IMR-90 (cell line): ENCODE results near the gene CFP. TPM values are rescaled to one million over a fixed set of nuclear protein-coding genes. Genes with fewer than 3 reads are reported as not detected.

ENCODE experiments used
- ATAC-seq: fragments of 200-7000 bp; cut with Tn5 transposase; 2 replicates; pipeline ENCODE4 v1.9.1; 2020; ENCODE audit warnings: low read depth, mild to moderate bottlenecking, moderate library complexity
- BruUV-seq: library from RNA; stranded (reverse); fragments of 400-500 nt; replicated peaks from 2 replicates; lab custom pipeline; 2021; lab: Mats Ljungman, UMichigan
- CTCF ChIA-PET: fragments of 300-600 bp; formaldehyde crosslinking; extraction: SDS; loops from one replicate; lab custom pipeline; 2021; ENCODE audit warnings: antibody characterized with exemption; lab: Yijun Ruan, JAX
- POLR2A ChIA-PET: fragments of 300-600 bp; sonication (Branson Sonifier 250); formaldehyde crosslinking; loops from one replicate; lab custom pipeline; 2022; ENCODE audit warnings: antibody characterized with exemption; ENCODE audit not compliant: unreplicated experiment; lab: Charles Lee
- DNase-seq: peaks from one replicate; pipeline ENCODE4 v3.0.0; 2013
- H2AFZ ChIP-seq: replicated peaks from 2 replicates; pipeline ENCODE3; 2013; ENCODE audit warnings: low read length, mild to moderate bottlenecking; ENCODE audit not compliant: poor library complexity
- H2AK5ac ChIP-seq: 2 replicates; pipeline ENCODE4 v1.6.1; 2013; ENCODE audit warnings: low read depth, low read length, inconsistent platforms
- H2AK9ac ChIP-seq: replicated peaks from 2 replicates; pipeline ENCODE3; 2013; ENCODE audit warnings: mild to moderate bottlenecking, low read depth, low read length, moderate library complexity; ENCODE audit not compliant: poor library complexity
- H2BK120ac ChIP-seq: 2 replicates; pipeline ENCODE4 v1.6.1; 2013; ENCODE audit warnings: low read depth, low read length, inconsistent platforms
- H2BK15ac ChIP-seq: 3 replicates; pipeline ENCODE4 v1.6.1; 2013; ENCODE audit warnings: low read depth, low read length, inconsistent platforms
- H2BK20ac ChIP-seq: 2 replicates; pipeline ENCODE4 v1.6.1; 2013; ENCODE audit warnings: low read depth, mild to moderate bottlenecking, inconsistent platforms, low read length, moderate library complexity
- H2BK5ac ChIP-seq: 2 replicates; pipeline ENCODE4 v1.6.1; 2013; ENCODE audit warnings: mild to moderate bottlenecking, low read depth, low read length, inconsistent platforms; ENCODE audit not compliant: poor library complexity, severe bottlenecking
- H3K14ac ChIP-seq: replicated peaks from 2 replicates; pipeline ENCODE4 v1.6.1; 2013; ENCODE audit warnings: low read depth, low read length, inconsistent platforms
- H3K18ac ChIP-seq: 2 replicates; pipeline ENCODE4 v1.6.1; 2013; ENCODE audit warnings: low read depth, low read length, control low read depth
- H3K23ac ChIP-seq: 2 replicates; pipeline ENCODE4 v1.6.1; 2013; ENCODE audit warnings: low read depth, low read length, inconsistent platforms
- H3K27ac ChIP-seq: 2 replicates; pipeline ENCODE4 v1.5.1; 2013; ENCODE audit warnings: mild to moderate bottlenecking, control low read depth, low read length; ENCODE audit not compliant: insufficient read depth
- H3K27me3 ChIP-seq: 2 replicates; pipeline ENCODE4 v1.6.1; 2013; ENCODE audit warnings: low read length; ENCODE audit not compliant: control insufficient read depth, insufficient read depth
- H3K36me3 ChIP-seq: 2 replicates; pipeline ENCODE4 v1.6.1; 2013; ENCODE audit warnings: low read length, mixed read lengths; ENCODE audit not compliant: control insufficient read depth, insufficient read depth
- H3K4ac ChIP-seq: 2 replicates; pipeline ENCODE4 v1.6.1; 2013; ENCODE audit warnings: low read depth, low read length, inconsistent platforms
- H3K4me1 ChIP-seq: 2 replicates; pipeline ENCODE4 v1.6.1; 2013; ENCODE audit warnings: low read length, mixed read lengths; ENCODE audit not compliant: control insufficient read depth, insufficient read depth
- H3K4me2 ChIP-seq: 2 replicates; pipeline ENCODE4 v1.6.1; 2013; ENCODE audit warnings: low read depth, mild to moderate bottlenecking, control low read depth, low read length, moderate library complexity
- H3K4me3 ChIP-seq: 2 replicates; pipeline ENCODE4 v1.5.1; 2013; ENCODE audit warnings: low read depth, mild to moderate bottlenecking, control low read depth, low read length, moderate library complexity; ENCODE audit not compliant: insufficient read depth
- H3K56ac ChIP-seq: 2 replicates; pipeline ENCODE4 v1.6.1; 2013; ENCODE audit warnings: low read length, inconsistent platforms; ENCODE audit not compliant: insufficient read depth; ENCODE audit errors: extremely low read depth
- H3K79me1 ChIP-seq, 2 experiments: 2 replicates each; pipeline ENCODE4 v1.6.1; 2013; ENCODE audit warnings: low read length in 2 of 2, inconsistent platforms in 1 of 2, low read depth in 1 of 2
- H3K9ac ChIP-seq: 2 replicates; pipeline ENCODE4 v1.6.1; 2013; ENCODE audit warnings: low read depth, low read length, control low read depth
- H3K9me1 ChIP-seq: 2 replicates; pipeline ENCODE4 v1.6.1; 2013; ENCODE audit warnings: low read length, inconsistent platforms; ENCODE audit not compliant: insufficient read depth
- H3K9me3 ChIP-seq: 2 replicates; pipeline ENCODE4 v1.6.1; 2013; ENCODE audit warnings: low read length; ENCODE audit not compliant: control insufficient read depth, insufficient read depth
- H4K20me1 ChIP-seq: 2 replicates; pipeline ENCODE4 v1.6.1; 2013; ENCODE audit warnings: low read length, inconsistent platforms; ENCODE audit not compliant: insufficient read depth
- H4K5ac ChIP-seq: 2 replicates; pipeline ENCODE4 v1.6.1; 2013; ENCODE audit warnings: mild to moderate bottlenecking, low read depth, low read length, control low read depth
- H4K8ac ChIP-seq, 2 experiments: 2 replicates each; pipeline ENCODE4 v1.6.1; 2013; ENCODE audit warnings: low read depth in 2 of 2, low read length in 2 of 2, control low read depth in 1 of 2, inconsistent platforms in 1 of 2
- H4K91ac ChIP-seq: 2 replicates; pipeline ENCODE4 v1.6.1; 2013; ENCODE audit warnings: low read depth, low read length, inconsistent platforms; ENCODE audit not compliant: insufficient read depth
- BHLHE40 ChIP-seq: fragments of 150-350 bp; IDR thresholded peaks from 2 replicates; pipeline ENCODE4 v1.6.1; 2016; ENCODE audit warnings: mild to moderate bottlenecking, low read depth, low read length
- CEBPB ChIP-seq: IDR thresholded peaks from 2 replicates; pipeline ENCODE4 v1.6.1; 2012; ENCODE audit warnings: low read depth, low read length, improper control_type of control experiment
- CHD1 ChIP-seq: IDR thresholded peaks from 2 replicates; pipeline ENCODE4 v1.6.1; 2012; ENCODE audit warnings: low read depth, low read length, improper control_type of control experiment
- CTCF ChIP-seq: conservative IDR thresholded peaks from 2 replicates; pipeline ENCODE4 v1.5.1; 2012; ENCODE audit warnings: mild to moderate bottlenecking, low read depth, low read length, improper control_type of control experiment
- FOS ChIP-seq: fragments of 150-350 bp; IDR thresholded peaks from 2 replicates; pipeline ENCODE4 v1.6.1; 2016; ENCODE audit warnings: low read depth, low read length
- MAFK ChIP-seq: IDR thresholded peaks from 2 replicates; pipeline ENCODE4 v1.6.1; 2012; ENCODE audit warnings: low read depth, low read length, improper control_type of control experiment
- MAZ ChIP-seq: IDR thresholded peaks from 2 replicates; pipeline ENCODE4 v1.6.1; 2012; ENCODE audit warnings: low read depth, mild to moderate bottlenecking, low read length, improper control_type of control experiment, moderate library complexity, borderline replicate concordance
- MXI1 ChIP-seq: IDR thresholded peaks from 2 replicates; pipeline ENCODE4 v1.6.1; 2012; ENCODE audit warnings: low read depth, mild to moderate bottlenecking, low read length, moderate library complexity, borderline replicate concordance
- NFE2L2 ChIP-seq: fragments of 150-350 bp; IDR thresholded peaks from 2 replicates; pipeline ENCODE4 v1.6.1; 2016; ENCODE audit warnings: low read depth, mild to moderate bottlenecking, low read length
- POLR2A ChIP-seq: IDR thresholded peaks from 2 replicates; pipeline ENCODE4 v1.6.1; 2012; ENCODE audit warnings: mild to moderate bottlenecking, low read depth, low read length
- RAD21 ChIP-seq: IDR thresholded peaks from 2 replicates; pipeline ENCODE4 v1.6.1; 2012; ENCODE audit warnings: low read length, improper control_type of control experiment
- RCOR1 ChIP-seq: IDR thresholded peaks from 2 replicates; pipeline ENCODE4 v1.6.1; 2012; ENCODE audit warnings: mild to moderate bottlenecking, low read length, improper control_type of control experiment; ENCODE audit not compliant: insufficient replicate concordance
- RFX5 ChIP-seq: IDR thresholded peaks from 2 replicates; pipeline ENCODE4 v1.8.0; 2012; ENCODE audit warnings: low read depth, mild to moderate bottlenecking, low read length, moderate library complexity
- SMC3 ChIP-seq: fragments of 150-350 bp; IDR thresholded peaks from 2 replicates; pipeline ENCODE4 v1.6.1; 2016; ENCODE audit warnings: low read depth, mild to moderate bottlenecking, antibody characterized with exemption, low read length, moderate library complexity
- WGBS, 2 experiments: methylation state at CpG; one replicate each; pipeline versions ENCODE4 v1.1.5 to v1.1.7; 2013; ENCODE audit warnings: missing lambda C conversion rate in 2 of 2; ENCODE audit not compliant: insufficient read length in 1 of 2; ENCODE audit errors: extremely low coverage in 2 of 2; 5-methylcytosine and 5-hydroxymethylcytosine counted together
- dilution Hi-C: fragments of 300-500 bp; cut with HindIII; formaldehyde crosslinking; loops from one replicate; pipeline ENCODE4 v1.14.3; 2018; ENCODE audit warnings: low sequenced_read_pairs; ENCODE audit not compliant: unreplicated experiment
- in situ Hi-C: fragments of 300-500 bp; cut with MboI; formaldehyde crosslinking; loops from 3 replicates; pipeline ENCODE4 v1.14.3; 2019; ENCODE audit warnings: low sequenced_read_pairs, inconsistent platforms, mixed read lengths
- intact Hi-C: fragments of 100-400 bp; cut with micrococcal nuclease; formaldehyde crosslinking; loops from 2 replicates; pipeline ENCODE4 v1.10.0; 2022
- polyA plus RNA-seq, 3 experiments: library from polyadenylated mRNA; depleted of rRNA; stranded (reverse); fragments of >200 nt; gene quantifications; 2 replicates each; pipeline ENCODE4 v1.2.3, GENCODE V29; 2012; ENCODE audit warnings: low replicate concordance in 1 of 3
- total RNA-seq: library from RNA; depleted of rRNA; stranded (reverse); fragments of >200 nt; gene quantifications from 2 replicates; pipeline ENCODE4 v1.2.3, GENCODE V29; 2012
- TF ChIP-seq, protein P1 (sequence below): fragments of 150-350 bp; IDR thresholded peaks from 2 replicates; pipeline ENCODE4 v1.6.1; 2017; ENCODE audit warnings: mild to moderate bottlenecking, antibody characterized with exemption, low read length, low read depth
- TF ChIP-seq, protein P2 (sequence below): fragments of 150-350 bp; IDR thresholded peaks from 2 replicates; pipeline ENCODE4 v1.6.1; 2016; ENCODE audit warnings: low read depth, mild to moderate bottlenecking, low read length, moderate library complexity, borderline replicate concordance

CFP gene
- total and polyA plus RNA-seq, 2 of the 4 experiments (the other 2 are of a cell fraction) = under 0.01 to 0.14 TPM

GRCh38 chrX:47605024-47605423, 24.7 kb downstream of the CFP start:
- Histone ChIP-seq H3K56ac (no peak overlapping the region), H2BK15ac (no peak overlapping the region), H3K79me1 (no peaks in the 10 kb centered on the region), H4K8ac (no peak overlapping the region), H3K9ac (no peak overlapping the region), H3K4me3 (no peak overlapping the region), H3K18ac (no peak overlapping the region), H2BK20ac (no peak overlapping the region), H2BK5ac (no peak overlapping the region), H4K20me1 (no peaks in the 10 kb centered on the region; the same call in 1 of the 2 replicates), H4K5ac (no peak overlapping the region), H3K27me3 (peaks cover 6% of the 10 kb centered on the region; the same call in 1 of the 2 replicates), H3K9me3 (peaks cover 3% of the 10 kb centered on the region; the same call in 1 of the 2 replicates), H3K27ac (no peak overlapping the region), H2BK120ac (no peak overlapping the region), H2AK9ac (no peak overlapping the region), H3K4me2 (no peak overlapping the region), H3K36me3 (no peaks in the 10 kb centered on the region), H4K91ac (no peak overlapping the region), H3K23ac (no peak overlapping the region), H2AK5ac (no peak overlapping the region), H3K14ac (no peak overlapping the region), H3K9me1 (no peaks in the 10 kb centered on the region), H3K4me1 (no peaks in the 10 kb centered on the region), H3K4ac (no peak overlapping the region), H2AFZ (no peak overlapping the region)
- dilution Hi-C loops (no loop called here), in situ Hi-C loops (no loop called here), intact Hi-C loops (no loop called here)
- BruUV-seq = no TSS peak
- no peak for ATAC-seq
- 57% methylated on average over 1 of the region's 9 CpGs; no CpG with 5 or more reads in 1 of the 2 experiments for WGBS, 2 experiments
- CTCF ChIA-PET = no interaction called here
- TF ChIP-seq, protein P1, sequence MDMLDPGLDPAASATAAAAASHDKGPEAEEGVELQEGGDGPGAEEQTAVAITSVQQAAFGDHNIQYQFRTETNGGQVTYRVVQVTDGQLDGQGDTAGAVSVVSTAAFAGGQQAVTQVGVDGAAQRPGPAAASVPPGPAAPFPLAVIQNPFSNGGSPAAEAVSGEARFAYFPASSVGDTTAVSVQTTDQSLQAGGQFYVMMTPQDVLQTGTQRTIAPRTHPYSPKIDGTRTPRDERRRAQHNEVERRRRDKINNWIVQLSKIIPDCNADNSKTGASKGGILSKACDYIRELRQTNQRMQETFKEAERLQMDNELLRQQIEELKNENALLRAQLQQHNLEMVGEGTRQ = no peak
- TF ChIP-seq BHLHE40 (no peak), RCOR1 (no peak), MAFK (no peak), FOS (no peak), RFX5 (no peak), CEBPB (no peak), SMC3 (no peak), RAD21 (no peak), MAZ (no peak), POLR2A (no peak), CHD1 (no peak), MXI1 (no peak), CTCF (no peak), NFE2L2 (no peak)
- TF ChIP-seq, protein P2, sequence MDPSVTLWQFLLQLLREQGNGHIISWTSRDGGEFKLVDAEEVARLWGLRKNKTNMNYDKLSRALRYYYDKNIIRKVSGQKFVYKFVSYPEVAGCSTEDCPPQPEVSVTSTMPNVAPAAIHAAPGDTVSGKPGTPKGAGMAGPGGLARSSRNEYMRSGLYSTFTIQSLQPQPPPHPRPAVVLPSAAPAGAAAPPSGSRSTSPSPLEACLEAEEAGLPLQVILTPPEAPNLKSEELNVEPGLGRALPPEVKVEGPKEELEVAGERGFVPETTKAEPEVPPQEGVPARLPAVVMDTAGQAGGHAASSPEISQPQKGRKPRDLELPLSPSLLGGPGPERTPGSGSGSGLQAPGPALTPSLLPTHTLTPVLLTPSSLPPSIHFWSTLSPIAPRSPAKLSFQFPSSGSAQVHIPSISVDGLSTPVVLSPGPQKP = no peak
- POLR2A ChIA-PET = no interaction called here
- no peak for DNase-seq
